Chondrocyte (in vitro differentiated cells): ENCODE measurements around the gene ALDH4A1. TPM values are rescaled to one million over a fixed set of nuclear protein-coding genes. Genes with fewer than 3 reads are reported as not detected.

Experiments used
- DNase-seq: peaks from one replicate; pipeline ENCODE4 v3.0.0; 2021; ENCODE audit warnings: mixed read lengths, low spot score
- H3K27ac Mint-ChIP-seq: one replicate; pipeline ENCODE4 v1.8.0; 2021; ENCODE audit warnings: mild to moderate bottlenecking, moderate library complexity, mixed read lengths; ENCODE audit not compliant: unreplicated experiment
- H3K27me3 Mint-ChIP-seq: 2 replicates; pipeline ENCODE4 v1.8.0; 2021; ENCODE audit warnings: low read depth, mixed read lengths
- H3K36me3 Mint-ChIP-seq: 2 replicates; pipeline ENCODE4 v1.8.0; 2021; ENCODE audit warnings: low read depth, mixed read lengths
- H3K4me1 Mint-ChIP-seq: 2 replicates; pipeline ENCODE4 v1.8.0; 2021; ENCODE audit warnings: low read depth, mild to moderate bottlenecking, mixed read lengths
- H3K4me3 Mint-ChIP-seq: one replicate; pipeline ENCODE4 v1.8.0; 2021; ENCODE audit warnings: mild to moderate bottlenecking, moderate library complexity, mixed read lengths; ENCODE audit not compliant: unreplicated experiment
- H3K9me3 Mint-ChIP-seq: 2 replicates; pipeline ENCODE4 v1.8.0; 2021; ENCODE audit warnings: low read depth, mixed read lengths
- total RNA-seq: library from RNA; stranded (reverse); gene quantifications from 3 replicates; pipeline ENCODE4 v1.2.1, GENCODE V29; 2021
- TF ChIP-seq, protein P1 (sequence below): fragments of 200-600 bp; sonication (generic); IDR thresholded peaks from 2 replicates; pipeline ENCODE4 v1.5.0; 2021; ENCODE audit warnings: antibody characterized with exemption, mild to moderate bottlenecking, moderate library complexity

ALDH4A1 gene
- total RNA-seq, 1 donor from 2014 or later, result 14.2 TPM

DNA sequence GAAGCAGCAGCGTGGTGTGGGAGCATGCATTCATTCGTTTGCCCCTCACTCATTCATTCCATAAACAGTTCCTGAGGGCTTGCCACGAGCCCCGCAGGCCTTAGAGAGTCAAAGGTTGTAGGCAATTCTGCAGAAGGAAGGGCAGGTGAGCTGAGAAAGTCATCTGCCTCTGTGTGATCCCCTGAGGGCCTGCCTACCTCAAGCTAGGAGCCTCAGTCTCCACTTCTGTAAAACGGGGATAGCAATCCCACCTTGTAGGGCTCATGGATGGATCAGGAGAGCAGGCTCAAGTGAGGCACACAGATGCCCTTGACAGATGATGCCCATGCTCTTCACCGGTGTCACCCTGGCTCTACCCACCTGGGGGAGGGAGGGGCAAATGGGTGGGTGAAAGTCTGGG lies 26.6 kb upstream of the ALDH4A1 start:
- DNase-seq, result no peak
- TF ChIP-seq, protein P1, sequence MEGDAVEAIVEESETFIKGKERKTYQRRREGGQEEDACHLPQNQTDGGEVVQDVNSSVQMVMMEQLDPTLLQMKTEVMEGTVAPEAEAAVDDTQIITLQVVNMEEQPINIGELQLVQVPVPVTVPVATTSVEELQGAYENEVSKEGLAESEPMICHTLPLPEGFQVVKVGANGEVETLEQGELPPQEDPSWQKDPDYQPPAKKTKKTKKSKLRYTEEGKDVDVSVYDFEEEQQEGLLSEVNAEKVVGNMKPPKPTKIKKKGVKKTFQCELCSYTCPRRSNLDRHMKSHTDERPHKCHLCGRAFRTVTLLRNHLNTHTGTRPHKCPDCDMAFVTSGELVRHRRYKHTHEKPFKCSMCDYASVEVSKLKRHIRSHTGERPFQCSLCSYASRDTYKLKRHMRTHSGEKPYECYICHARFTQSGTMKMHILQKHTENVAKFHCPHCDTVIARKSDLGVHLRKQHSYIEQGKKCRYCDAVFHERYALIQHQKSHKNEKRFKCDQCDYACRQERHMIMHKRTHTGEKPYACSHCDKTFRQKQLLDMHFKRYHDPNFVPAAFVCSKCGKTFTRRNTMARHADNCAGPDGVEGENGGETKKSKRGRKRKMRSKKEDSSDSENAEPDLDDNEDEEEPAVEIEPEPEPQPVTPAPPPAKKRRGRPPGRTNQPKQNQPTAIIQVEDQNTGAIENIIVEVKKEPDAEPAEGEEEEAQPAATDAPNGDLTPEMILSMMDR, result no peak
- H3K27ac Mint-ChIP-seq, result no peak overlapping the region
- H3K27me3 Mint-ChIP-seq, result no peaks in the 10 kb centered on the region
- H3K4me1 Mint-ChIP-seq, result peaks cover 62% of the 10 kb centered on the region
- H3K36me3 Mint-ChIP-seq, result peaks cover 1% of the 10 kb centered on the region
- H3K9me3 Mint-ChIP-seq, result no peaks in the 10 kb centered on the region
- H3K4me3 Mint-ChIP-seq, result no peak overlapping the region

DNA sequence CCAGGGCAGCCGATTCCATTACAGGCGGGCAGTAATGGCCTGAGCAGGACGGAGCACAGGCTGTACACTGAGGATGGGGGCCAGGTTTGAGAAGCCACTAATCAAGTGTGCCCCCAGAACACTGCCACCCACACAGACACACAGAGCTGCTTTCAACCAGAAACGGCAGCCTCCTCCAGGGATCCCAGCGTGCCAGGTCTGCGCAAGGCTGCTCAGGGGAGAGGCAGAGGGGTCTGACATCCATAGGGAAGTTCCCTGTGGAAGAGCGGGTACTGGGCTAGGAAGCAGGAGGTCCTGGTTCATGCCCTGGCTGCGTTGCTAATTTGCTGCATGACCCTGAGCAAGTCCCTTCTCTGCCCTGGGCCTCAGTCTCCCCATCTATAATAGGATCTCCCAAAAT lies 26.1 kb upstream of the ALDH4A1 start:
- no peak overlapping the region for H3K27ac Mint-ChIP-seq
- H3K4me3 Mint-ChIP-seq, result no peak overlapping the region
- no peak for DNase-seq
- H3K36me3 Mint-ChIP-seq, result peaks cover 1% of the 10 kb centered on the region
- H3K27me3 Mint-ChIP-seq, result no peaks in the 10 kb centered on the region
- TF ChIP-seq, protein P1, result no peak
- peaks cover 67% of the 10 kb centered on the region for H3K4me1 Mint-ChIP-seq
- no peaks in the 10 kb centered on the region for H3K9me3 Mint-ChIP-seq

DNA sequence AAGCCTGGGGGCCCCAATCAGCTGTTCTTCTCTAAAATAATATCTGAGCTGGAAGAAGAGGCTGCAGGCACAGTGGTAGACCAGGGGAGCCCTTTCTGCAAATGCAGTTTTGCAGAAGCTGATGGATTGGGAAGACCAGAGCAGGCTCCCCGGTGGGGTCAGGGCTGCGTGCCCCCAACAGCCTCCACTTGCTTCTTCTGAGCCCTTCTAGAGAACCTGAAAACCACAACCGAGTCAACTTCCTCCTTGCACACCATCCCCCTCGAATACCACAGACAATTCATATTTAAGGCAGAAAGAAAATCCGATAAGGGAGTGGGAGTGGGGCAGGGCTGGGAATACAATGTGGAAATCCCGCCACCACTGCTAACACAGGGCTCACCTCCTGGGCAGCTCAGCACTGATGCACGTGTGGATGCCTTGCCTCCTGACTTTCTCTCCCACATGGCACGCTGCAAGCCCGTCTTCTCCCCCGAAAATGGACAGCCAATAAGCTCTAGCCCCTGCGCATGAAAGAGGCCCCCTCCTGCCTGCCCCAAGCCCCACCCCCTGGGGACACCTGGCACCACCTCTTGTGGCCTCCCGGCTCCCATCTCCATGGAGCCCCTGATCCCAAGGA lies 25.4 kb upstream of the ALDH4A1 start:
- no peak for DNase-seq
- Mint-ChIP-seq H3K27me3 (no peaks in the 10 kb centered on the region), H3K27ac (peak overlapping the region; percentile 76), H3K4me3 (no peak overlapping the region), H3K9me3 (no peaks in the 10 kb centered on the region), H3K4me1 (peaks cover 70% of the 10 kb centered on the region), H3K36me3 (peaks cover 1% of the 10 kb centered on the region)
- TF ChIP-seq, protein P1, result no peak

DNA sequence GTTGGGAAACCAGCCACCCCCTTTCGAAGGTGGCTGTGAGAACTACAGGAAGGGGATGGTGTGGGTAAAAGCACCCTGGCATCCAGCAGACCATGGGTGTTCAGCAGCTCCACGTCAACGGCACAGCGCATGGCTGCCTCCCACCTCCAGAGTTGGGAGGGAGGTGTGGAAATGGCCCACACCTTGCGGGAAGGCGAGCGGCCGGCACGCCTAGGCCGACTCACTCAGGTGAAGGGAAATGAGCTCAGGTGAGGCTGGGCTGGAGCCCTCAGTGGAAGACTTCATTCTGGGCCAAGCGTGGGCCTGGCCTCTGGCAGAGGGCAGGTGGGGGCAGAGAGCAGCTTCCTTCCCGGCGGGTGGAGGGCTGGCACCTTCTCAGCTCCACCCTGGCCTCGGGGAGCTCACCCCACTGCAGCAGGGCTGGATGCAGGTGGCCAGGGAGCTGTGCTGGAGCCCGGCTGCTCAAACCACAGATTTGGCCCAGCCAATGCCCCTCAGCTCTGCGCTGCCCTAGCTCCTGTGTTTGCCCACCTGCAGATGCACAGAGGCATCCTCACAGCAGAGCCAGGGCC lies 24.8 kb upstream of the ALDH4A1 start:
- TF ChIP-seq, protein P1, result no peak
- H3K9me3 Mint-ChIP-seq, result no peaks in the 10 kb centered on the region
- no peaks in the 10 kb centered on the region for H3K27me3 Mint-ChIP-seq
- peaks cover 70% of the 10 kb centered on the region for H3K4me1 Mint-ChIP-seq
- H3K36me3 Mint-ChIP-seq, result peaks cover 1% of the 10 kb centered on the region
- DNase-seq, result no peak
- H3K4me3 Mint-ChIP-seq, result peak overlapping the region; percentile 6
- H3K27ac Mint-ChIP-seq, result peak overlapping the region; percentile 94

GRCh38 chr1:18926315-18927081 lies 24.1 kb upstream of the ALDH4A1 start:
- H3K4me1 Mint-ChIP-seq, result peaks cover 76% of the 10 kb centered on the region
- no peak for DNase-seq
- peak overlapping the region; percentile 94 for H3K27ac Mint-ChIP-seq

More at GRCh38 chr1:18926315-18927081, 24.1 kb upstream of the ALDH4A1 start:
- peak overlapping the region; percentile 55 for H3K4me3 Mint-ChIP-seq
- H3K9me3 Mint-ChIP-seq, result no peaks in the 10 kb centered on the region
- no peaks in the 10 kb centered on the region for H3K27me3 Mint-ChIP-seq
- TF ChIP-seq, protein P1, result peak; percentile 32
- peaks cover 1% of the 10 kb centered on the region for H3K36me3 Mint-ChIP-seq
